Thymus (tissue), 11 donors: ENCODE measurements around the gene CREB3. TPM values are rescaled to one million over a fixed set of nuclear protein-coding genes. Genes with fewer than 3 reads are reported as not detected.
A peak's percentile ranks its signal among the peaks of the same experiment; 100 is the strongest.

Experiments used
- DNase-seq, 9 donors: peaks; one replicate each; pipeline ENCODE4 v3.0.0-alpha.2; 2013; ENCODE audit warnings: low spot score in 9 of 9, low read depth in 6 of 9, missing footprints in 1 of 9
- H3K27ac ChIP-seq, 2 donors: one replicate each; pipeline ENCODE4 v1.5.1; 2013; ENCODE audit warnings: control low read depth in 1 of 2, low read depth in 1 of 2, low read length in 1 of 2, mild to moderate bottlenecking in 1 of 2, moderate library complexity in 1 of 2
- H3K27me3 ChIP-seq, 2 donors: one replicate each; pipeline ENCODE4 v1.5.1; 2013; ENCODE audit warnings: low read length in 1 of 2; ENCODE audit not compliant: control insufficient read depth in 2 of 2, insufficient read depth in 1 of 2
- H3K36me3 ChIP-seq, 2 donors: one replicate each; pipeline ENCODE4 v1.5.1; 2013; ENCODE audit warnings: low read length in 1 of 2, mild to moderate bottlenecking in 1 of 2, moderate library complexity in 1 of 2; ENCODE audit not compliant: control insufficient read depth in 2 of 2, insufficient read depth in 2 of 2
- H3K4me1 ChIP-seq, 2 donors: one replicate each; pipeline ENCODE4 v1.5.1; 2013; ENCODE audit warnings: low read length in 2 of 2; ENCODE audit not compliant: control insufficient read depth in 2 of 2, insufficient read depth in 2 of 2
- H3K4me3 ChIP-seq, 2 donors: one replicate each; pipeline ENCODE4 v1.5.1; 2013; ENCODE audit warnings: low read length in 2 of 2, control low read depth in 1 of 2, mild to moderate bottlenecking in 1 of 2
- H3K9me3 ChIP-seq, 2 donors: one replicate each; pipeline ENCODE4 v1.5.1; 2013; ENCODE audit warnings: low read length in 1 of 2, mild to moderate bottlenecking in 1 of 2; ENCODE audit not compliant: control insufficient read depth in 2 of 2, insufficient read depth in 1 of 2
- WGBS: extraction: QIAGEN DNeasy Blood & Tissue Kit; methylation state at CpG from one replicate; pipeline ENCODE4 v1.1.7; 2013; 5-methylcytosine and 5-hydroxymethylcytosine counted together
- polyA plus RNA-seq: library from polyadenylated mRNA; stranded (reverse); fragments of 200-250 nt; gene quantifications from one replicate; pipeline ENCODE4 v1.2.3, GENCODE V29; 2013
- total RNA-seq: library from RNA; stranded (reverse); fragments of 120-200 nt; gene quantifications from one replicate; pipeline ENCODE4 v1.2.4, GENCODE V29; 2013
- donor health status: healthy.

CREB3 gene
- total and polyA plus RNA-seq, 2 donors = 23.2 to 25.6 TPM

- peak in 4 of 9 donors; percentile 44 to 76 (median 51) for DNase-seq
- H3K27ac ChIP-seq = peak overlapping the region; percentile 38 to 55
- H3K9me3 ChIP-seq = no peaks in the 10 kb centered on the region
- H3K27me3 ChIP-seq = no peaks in the 10 kb centered on the region
- H3K4me3 ChIP-seq = peak overlapping the region; percentile 5 to 12
- H3K36me3 ChIP-seq = peaks cover 24 to 40% of the 10 kb centered on the region in 2 donors
- 13% methylated on average over 10 of the region's 10 CpGs for WGBS
- H3K4me1 ChIP-seq = peaks cover 52 to 60% of the 10 kb centered on the region in 2 donors
These were observed 4.2 kb upstream of the CREB3 start for GRCh38 chr9:35728041-35728971.

- H3K27ac ChIP-seq = peak overlapping the region in 1 of 2 donors; percentile 52
These were observed 3.4 kb upstream of the CREB3 start for GRCh38 chr9:35729101-35729500.

DNA sequence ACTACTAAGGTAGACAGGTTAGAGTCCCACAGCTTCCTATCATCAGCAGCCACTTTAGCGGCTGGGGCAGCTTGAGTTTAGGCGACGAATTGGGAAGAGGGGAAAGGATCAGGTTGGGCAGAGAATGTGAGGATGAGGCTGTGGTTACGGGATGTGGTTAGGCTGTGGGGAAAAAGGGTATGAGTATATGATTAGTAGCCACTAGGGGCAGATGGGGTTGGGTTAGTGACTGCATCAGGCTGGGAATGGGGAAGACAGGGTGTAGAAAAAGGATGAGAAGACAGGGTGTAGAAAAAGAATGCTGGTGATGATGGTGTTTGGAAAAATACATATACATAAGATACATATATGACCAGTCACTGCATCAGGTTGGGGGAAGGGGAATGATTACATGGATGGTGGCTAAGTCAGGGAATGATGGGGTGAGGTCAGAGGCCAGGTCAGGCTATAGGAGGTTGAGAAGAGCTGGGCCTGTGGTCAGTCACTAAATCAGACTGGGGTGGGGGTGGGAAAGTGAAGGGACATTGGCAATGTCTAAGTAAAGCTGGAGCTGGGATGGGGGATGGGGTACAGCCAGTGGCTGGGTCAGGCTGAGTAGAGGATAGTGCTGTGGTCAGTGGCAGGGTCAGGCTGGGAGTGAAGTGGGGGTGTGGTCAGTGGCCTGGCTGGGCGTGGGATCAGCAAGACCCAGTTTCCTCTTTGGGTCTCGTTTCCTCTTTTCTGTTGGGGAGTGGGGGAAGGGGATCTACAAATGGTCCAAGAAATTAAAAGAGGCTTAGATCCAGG is 2.6 kb upstream of the CREB3 start:
- Histone ChIP-seq H3K9me3 (no peaks in the 10 kb centered on the region), H3K4me3 (peak overlapping the region; percentile 19 to 23), H3K27ac (no peak overlapping the region), H3K36me3 (peaks cover 9 to 26% of the 10 kb centered on the region in 2 donors), H3K4me1 (peaks cover 56 to 64% of the 10 kb centered on the region in 2 donors), H3K27me3 (no peaks in the 10 kb centered on the region)
- DNase-seq = peak in 2 of 9 donors; percentile 26 to 47
- 17% methylated on average over 6 of the region's 6 CpGs for WGBS

More at GRCh38 chr9:35729101-35729500, 3.4 kb upstream of the CREB3 start:
- H3K36me3 ChIP-seq = peaks cover 16 to 32% of the 10 kb centered on the region in 2 donors
- no peaks in the 10 kb centered on the region for H3K9me3 ChIP-seq
- H3K4me1 ChIP-seq = peaks cover 56 to 64% of the 10 kb centered on the region in 2 donors
- H3K4me3 ChIP-seq = peak overlapping the region; percentile 17 to 23
- no peaks in the 10 kb centered on the region for H3K27me3 ChIP-seq
- WGBS = 76% methylated on average over 3 of the region's 3 CpGs
- DNase-seq = peak in 1 of 9 donors; percentile 18

DNA sequence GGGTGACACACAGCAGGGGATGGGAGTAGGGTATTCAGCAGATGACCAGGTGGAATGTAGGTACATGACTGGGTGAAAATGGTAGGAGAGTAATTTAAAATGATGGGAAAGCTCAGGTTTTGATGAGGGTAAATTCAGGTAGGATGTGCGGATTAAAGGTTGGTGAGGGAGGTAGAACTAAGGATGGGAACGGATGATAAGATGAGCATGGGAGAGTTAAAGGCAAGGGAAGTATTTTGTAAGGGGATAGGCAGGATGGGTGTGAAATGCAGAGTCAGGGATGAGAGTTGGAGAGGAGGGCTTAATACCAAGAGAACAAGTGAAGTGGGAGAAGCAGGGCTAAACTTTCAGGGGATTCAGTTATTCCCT is 2.0 kb upstream of the CREB3 start:
- H3K27ac ChIP-seq = no peak overlapping the region
- over 99% methylated on average over 2 of the region's 2 CpGs for WGBS

DNA sequence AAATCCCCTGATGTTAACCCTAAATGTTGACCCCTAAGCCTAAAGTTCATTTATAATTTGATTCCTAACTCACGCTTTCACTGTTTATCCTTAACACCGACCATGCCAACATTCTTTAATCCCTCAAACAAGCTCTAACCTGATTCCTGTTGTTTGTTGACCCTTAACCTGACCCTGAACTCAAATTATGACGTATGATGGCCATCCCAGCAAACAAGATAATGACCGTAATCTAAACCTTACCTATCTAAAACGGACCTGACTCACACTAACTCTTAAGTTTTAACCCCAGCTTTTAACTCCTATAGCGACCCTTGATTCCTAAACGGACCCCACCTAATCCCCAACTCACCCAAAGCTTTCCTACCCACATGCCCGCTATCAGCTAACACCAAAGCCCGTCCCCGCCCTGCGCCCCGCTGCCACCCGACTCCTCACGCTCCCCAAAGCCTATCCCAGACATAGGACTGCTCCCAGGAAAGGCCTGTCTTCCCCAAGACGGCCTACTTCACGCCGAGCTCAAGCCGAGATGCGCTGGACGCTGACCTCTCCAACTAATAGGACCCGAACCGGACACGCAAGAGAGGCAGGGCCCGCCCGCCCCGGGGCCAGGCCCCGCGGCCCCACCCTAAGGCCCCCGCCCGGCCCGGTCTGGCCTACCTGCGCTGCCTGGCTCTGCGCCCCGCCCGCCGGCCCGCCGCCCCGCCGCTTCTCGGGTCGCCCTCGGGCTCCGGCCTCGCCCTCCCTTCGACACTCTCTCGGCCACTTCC is 866 bp upstream of the CREB3 start:
- H3K27me3 ChIP-seq = no peaks in the 10 kb centered on the region
- H3K36me3 ChIP-seq = peaks cover 15 to 26% of the 10 kb centered on the region in 2 donors
- H3K27ac ChIP-seq = peak overlapping the region; percentile 83 to 93
- peaks cover 52 to 61% of the 10 kb centered on the region in 2 donors for H3K4me1 ChIP-seq
- no peak for DNase-seq
- WGBS = 2% methylated on average over 47 of the region's 47 CpGs
- H3K4me3 ChIP-seq = peak overlapping the region; percentile 74 to 79
- no peaks in the 10 kb centered on the region for H3K9me3 ChIP-seq

More for the DNA sequence above, 2.0 kb upstream of the CREB3 start:
- peaks cover 56 to 64% of the 10 kb centered on the region in 2 donors for H3K4me1 ChIP-seq
- DNase-seq = peak in 1 of 9 donors; percentile 5
- H3K36me3 ChIP-seq = peaks cover 9 to 26% of the 10 kb centered on the region in 2 donors
- peak overlapping the region; percentile 74 to 79 for H3K4me3 ChIP-seq
- H3K27me3 ChIP-seq = no peaks in the 10 kb centered on the region
- no peaks in the 10 kb centered on the region for H3K9me3 ChIP-seq

DNA sequence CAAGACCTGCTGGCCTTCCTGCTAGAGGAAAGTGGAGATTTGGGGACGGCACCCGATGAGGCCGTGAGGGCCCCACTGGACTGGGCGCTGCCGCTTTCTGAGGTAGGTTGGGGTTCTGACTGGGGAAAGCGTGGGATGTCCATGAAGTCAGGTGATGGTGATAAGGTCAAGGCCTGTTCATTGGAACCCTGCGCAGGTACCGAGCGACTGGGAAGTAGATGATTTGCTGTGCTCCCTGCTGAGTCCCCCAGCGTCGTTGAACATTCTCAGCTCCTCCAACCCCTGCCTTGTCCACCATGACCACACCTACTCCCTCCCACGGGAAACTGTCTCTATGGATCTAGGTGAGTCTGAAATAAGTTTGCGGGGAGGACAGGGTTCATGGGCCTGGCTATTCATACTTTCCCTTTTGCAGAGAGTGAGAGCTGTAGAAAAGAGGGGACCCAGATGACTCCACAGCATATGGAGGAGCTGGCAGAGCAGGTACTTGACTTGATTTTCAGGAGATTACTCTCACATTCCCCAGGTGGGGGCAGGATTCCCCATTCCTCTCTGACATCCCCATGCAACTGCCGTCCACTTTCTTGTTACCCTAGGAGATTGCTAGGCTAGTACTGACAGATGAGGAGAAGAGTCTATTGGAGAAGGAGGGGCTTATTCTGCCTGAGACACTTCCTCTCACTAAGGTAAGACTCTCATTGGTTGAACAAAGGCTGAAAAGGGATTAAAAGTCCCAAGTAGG is 505 bp downstream of the CREB3 start:
- Histone ChIP-seq H3K4me3 (peak overlapping the region; percentile 74 to 79), H3K36me3 (peaks cover 29 to 33% of the 10 kb centered on the region in 2 donors), H3K27ac (peak overlapping the region; percentile 83 to 93), H3K27me3 (no peaks in the 10 kb centered on the region), H3K9me3 (no peaks in the 10 kb centered on the region), H3K4me1 (peaks cover 41 to 47% of the 10 kb centered on the region in 2 donors)
- WGBS = 3% methylated on average over 14 of the region's 14 CpGs
- DNase-seq = peak in 1 of 9 donors; percentile 45

DNA sequence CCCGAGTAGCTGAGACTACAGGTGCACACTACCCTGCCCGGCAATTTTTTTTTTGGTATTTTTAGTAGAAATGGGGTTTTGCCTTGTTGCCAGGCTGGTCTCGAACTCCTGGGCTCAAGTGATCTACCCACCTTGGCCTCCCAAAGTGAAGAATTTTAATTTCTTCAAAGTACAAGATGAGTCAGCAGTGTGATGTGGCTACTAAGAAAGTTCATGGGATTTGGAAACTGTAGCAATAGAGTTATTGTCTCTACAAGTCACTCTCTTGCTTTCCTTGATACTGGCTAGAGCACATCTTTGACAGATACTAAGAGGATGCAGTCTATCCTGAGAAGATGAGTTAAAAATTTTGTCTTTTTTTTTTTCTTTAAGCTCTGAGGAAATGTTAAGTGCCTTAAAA is 1.6 kb downstream of the CREB3 start:
- Histone ChIP-seq H3K36me3 (peaks cover 40 to 43% of the 10 kb centered on the region in 2 donors), H3K9me3 (no peaks in the 10 kb centered on the region), H3K4me3 (no peak overlapping the region), H3K27me3 (no peaks in the 10 kb centered on the region), H3K27ac (no peak overlapping the region), H3K4me1 (peaks cover 32 to 37% of the 10 kb centered on the region in 2 donors)
- WGBS = 96% methylated on average over 3 of the region's 3 CpGs
- DNase-seq = no peak

DNA sequence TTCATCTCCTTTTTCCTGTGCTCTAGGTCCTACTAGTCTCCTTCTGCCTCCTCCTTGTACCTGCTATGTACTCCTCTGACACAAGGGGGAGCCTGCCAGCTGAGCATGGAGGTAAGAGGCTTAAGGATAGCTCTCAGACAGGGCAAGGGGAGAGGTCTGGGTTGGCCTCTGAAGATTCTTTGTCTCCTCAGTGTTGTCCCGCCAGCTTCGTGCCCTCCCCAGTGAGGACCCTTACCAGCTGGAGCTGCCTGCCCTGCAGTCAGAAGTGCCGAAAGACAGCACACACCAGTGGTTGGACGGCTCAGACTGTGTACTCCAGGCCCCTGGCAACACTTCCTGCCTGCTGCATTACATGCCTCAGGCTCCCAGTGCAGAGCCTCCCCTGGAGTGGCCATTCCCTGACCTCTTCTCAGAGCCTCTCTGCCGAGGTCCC is 3.8 kb downstream of the CREB3 start:
- H3K27ac ChIP-seq = no peak overlapping the region
- peak in 6 of 9 donors; percentile 62 to 85 (median 68) for DNase-seq
- WGBS = 81% methylated on average over 5 of the region's 5 CpGs

More for the DNA sequence above, 3.8 kb downstream of the CREB3 start:
- peaks cover 60 to 62% of the 10 kb centered on the region in 2 donors for H3K36me3 ChIP-seq
- H3K4me1 ChIP-seq = peaks cover 13 to 16% of the 10 kb centered on the region in 2 donors
- no peak overlapping the region for H3K4me3 ChIP-seq
- no peaks in the 10 kb centered on the region for H3K9me3 ChIP-seq
- H3K27me3 ChIP-seq = no peaks in the 10 kb centered on the region
